CD4-positive, alpha-beta T cell treated with Interleukin-6 for 4 hours (primary cell): ENCODE data around the gene GZMA.
"Not testable (repeated sequence)": the region's sequence is repeated elsewhere in the genome, so short reads cannot be mapped to it uniquely, and the experiment has no call there.

ENCODE experiments used
- DNase-seq: peaks from one replicate; pipeline ENCODE4 v3.0.0-alpha.2; 2020; ENCODE audit warnings: mixed read lengths

GZMA gene

GRCh38 chr5:55102348-55102747 lies at the start of gene GZMA:
Gene GZMA, plus strand, starts transcription at chr5:55102646. Its CDS starts 37 bp downstream, at chr5:55102683.
- DNase-seq = peak; percentile 59

DNA sequence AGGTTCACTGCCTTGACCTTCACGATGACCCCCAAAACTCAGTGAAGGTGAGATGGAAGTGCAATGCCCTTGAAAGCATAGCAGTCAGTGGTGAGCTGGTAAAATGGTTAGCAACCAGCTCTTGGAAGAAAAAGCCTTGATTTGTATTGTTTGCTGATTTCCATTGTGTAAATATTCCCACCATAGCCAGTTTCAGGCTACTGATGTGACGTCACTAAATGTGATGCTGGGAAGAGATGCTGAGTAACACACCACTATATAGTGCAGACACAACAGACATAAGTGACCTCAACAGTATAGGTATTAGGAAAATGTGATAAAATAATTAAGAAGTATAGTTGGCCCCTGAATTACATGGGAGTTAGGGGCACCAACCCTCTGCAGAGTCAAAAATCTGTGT lies 47.3 kb upstream of the GZMA start:
- no peak for DNase-seq

DNA sequence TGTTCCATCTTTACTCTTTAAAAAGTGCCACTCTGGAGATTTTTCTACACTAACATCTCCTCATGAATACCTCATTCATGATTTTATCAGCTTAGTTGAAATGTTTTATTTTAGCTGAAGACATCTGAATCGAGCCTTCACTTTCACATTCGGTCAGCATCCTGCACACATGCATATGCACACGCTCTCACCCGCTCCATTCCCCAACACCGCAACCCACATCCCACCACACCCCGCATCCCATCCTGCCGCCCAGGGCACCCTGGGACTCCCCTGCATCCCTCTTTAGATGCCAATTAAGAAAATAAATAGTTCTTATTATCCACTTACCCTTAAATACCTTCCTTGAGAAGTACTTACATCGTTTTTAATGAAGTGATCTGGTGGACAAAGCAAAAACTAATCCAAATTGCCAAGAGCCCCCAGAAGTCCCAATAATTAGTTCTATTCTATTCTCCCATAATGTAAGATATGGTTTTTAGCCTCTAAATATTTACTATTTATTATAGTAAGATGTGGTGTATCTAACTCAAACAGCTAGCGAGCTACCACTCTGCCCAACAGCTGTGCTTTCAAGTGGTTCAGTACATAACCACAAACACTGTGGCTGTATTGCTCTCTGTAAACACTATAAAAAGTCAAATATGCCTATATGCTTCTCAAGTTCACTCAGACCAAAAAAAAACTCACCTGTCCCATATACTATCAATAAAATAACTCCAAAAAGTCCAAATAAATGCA lies 40.2 kb upstream of the GZMA start:
- DNase-seq = peak; percentile 61

DNA sequence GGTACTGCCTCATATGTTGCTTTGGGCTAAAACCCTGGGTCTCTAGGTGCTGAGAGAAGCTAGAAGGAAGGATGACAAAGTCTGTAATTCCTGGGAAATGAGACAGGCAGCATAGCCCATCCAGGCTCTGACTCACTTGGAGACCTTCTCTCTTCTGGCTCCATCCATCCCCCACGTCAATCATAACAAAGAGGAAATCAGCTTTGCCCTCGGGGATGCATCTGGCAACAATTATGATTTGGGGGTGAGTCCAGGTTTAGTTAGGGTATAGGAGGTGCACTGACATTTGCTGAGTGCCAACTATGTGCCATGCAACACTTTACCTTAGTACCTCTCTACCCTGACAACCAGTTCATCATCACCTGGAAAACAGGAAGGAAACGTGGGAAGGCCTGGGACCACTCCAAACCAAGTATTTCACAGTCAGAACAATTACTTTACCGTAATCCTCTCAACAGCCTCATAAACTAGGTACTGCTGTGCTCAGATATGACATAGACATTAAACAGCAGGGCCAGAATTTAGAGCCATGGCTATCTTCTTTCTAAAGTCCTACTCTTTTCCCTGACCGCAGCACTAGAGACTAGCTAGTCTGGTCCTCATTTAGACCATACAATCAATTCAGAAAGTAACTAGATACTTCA lies 39.1 kb upstream of the GZMA start:
- no peak for DNase-seq

DNA sequence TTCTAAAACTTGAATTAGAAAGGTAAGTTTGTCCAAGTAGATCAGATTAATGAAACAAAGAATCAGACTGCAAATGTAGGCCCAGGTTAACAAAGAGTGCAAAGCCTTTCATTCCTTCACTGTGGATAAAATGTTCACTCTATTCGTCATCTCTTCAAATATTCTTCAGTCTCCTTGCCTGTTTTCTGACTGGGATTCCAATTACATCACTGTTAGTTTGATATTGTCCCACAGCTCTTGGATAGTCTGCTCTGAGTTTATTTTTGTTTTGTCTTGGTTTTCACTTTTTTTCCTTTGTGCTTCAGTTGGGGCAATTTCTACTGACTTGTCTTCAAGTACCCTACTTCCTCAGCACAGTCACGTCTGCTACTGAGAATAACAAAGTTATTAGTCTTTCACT lies 38.5 kb upstream of the GZMA start:
- no peak for DNase-seq

GRCh38 chr5:55064523-55064922 lies 37.9 kb upstream of the GZMA start:
- DNase-seq = no peak

DNA sequence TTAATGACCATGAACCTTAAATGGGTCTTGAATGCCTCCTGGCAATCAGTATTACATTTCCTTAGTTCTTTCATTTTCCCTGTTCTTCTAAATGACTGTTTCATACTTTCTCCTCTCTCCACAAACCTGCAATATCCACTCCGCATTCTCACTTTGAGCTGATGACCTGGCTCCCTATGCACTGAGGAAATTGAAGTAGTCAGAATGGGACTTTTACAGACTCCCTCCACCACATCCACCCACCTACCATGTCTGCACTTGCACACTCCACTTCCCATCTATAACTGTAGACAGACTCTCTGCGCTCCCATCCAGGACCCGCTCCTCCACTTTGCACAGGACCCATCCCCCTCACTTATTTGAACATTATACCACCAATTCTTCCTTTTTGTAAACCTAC lies 36.2 kb upstream of the GZMA start:
- no peak for DNase-seq

DNA sequence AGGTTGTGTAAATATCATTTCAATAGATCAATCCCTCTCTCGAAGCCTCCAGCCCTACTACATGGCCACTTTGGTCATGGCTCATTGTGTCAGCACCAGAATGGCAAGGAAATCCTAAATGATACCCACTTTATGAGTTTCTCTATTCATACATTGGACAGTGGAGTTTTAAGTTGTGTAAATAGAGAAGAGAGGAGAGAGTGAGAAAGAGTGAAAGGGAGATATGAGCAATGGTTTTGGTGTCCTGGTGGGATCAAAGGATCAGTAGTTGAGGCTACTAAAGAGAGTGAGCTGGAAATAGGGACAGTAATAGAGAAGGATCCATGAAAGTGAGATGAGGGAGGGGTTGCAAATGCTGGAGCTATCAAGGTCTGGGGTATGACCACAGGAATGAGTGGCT lies 31.5 kb upstream of the GZMA start:
- DNase-seq = no peak

- no peak for DNase-seq
Measured at GRCh38 chr5:55071413-55071812, 31.0 kb upstream of the GZMA start.

DNA sequence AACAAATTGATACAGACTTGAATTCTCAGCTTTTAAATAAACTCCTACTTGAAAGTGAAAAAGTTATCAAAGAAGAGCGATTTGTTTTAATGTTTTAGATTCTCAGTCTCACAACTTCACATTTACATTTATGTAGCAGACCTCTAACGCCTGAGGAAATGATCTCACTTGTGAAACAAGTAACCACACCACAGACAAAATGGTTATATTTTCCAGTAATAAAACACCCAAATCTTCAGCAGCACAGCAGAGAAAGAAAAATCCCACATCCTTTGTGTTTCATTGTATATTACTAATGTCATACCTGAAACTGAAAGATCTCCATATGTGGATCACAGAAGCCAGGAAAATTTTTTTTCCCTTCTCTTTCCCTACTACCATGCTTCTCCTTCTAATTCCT lies 29.8 kb upstream of the GZMA start:
- DNase-seq = no peak

GRCh38 chr5:55073211-55073610 lies 29.2 kb upstream of the GZMA start:
- DNase-seq = no peak

GRCh38 chr5:55081541-55081940 lies 20.9 kb upstream of the GZMA start:
- DNase-seq = no peak

- DNase-seq = not testable (repeated sequence)
Measured at GRCh38 chr5:55089301-55089700, 13.1 kb upstream of the GZMA start.

- DNase-seq = not testable (repeated sequence)
Measured at GRCh38 chr5:55091011-55091410, 11.4 kb upstream of the GZMA start.

DNA sequence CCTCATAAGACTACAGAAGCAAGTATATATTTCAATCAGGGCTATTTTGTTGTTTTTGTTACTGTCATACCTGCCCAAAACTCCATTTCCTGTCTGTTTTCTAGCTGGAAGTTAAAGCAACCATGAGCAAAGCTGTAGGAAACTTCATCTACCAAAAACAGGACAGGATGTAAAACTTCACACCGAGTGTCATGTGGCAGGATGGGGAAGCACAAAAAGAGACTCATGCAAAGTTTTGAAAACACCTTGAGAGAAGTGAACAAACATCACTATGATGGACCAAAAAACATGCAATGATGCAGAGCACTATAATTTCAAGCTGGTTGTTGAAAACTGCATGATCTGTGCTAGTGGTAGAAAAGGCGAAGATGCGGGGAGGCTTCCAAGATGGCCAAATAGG lies 6.3 kb upstream of the GZMA start:
- DNase-seq = peak; percentile 27

- peak; percentile 69 for DNase-seq
Measured at GRCh38 chr5:55096861-55097260, 5.6 kb upstream of the GZMA start.

DNA sequence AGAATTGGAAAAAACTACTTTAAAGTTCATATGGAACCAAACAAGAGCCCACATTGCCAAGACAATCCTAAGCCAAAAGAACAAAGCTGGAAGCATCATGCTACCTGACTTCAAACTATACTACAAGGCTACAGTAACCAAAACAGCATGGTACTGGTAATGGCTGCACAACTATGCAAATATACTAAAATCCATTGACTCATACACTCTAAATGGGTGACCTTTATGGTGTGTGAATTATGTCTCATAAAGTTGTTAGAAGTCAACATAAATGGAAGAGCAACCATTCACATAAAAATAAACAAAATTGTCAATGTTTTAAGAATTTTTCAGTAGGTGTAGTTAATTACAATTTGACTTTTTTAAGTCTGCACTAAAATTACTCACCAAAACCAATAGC lies 1.3 kb upstream of the GZMA start:
- not testable (repeated sequence) for DNase-seq

GRCh38 chr5:55101556-55102276 lies 730 bp upstream of the GZMA start:
- DNase-seq = peak; percentile 21

GRCh38 chr5:55104036-55104772 lies 1.8 kb downstream of the GZMA start:
- peak; percentile 17 for DNase-seq

DNA sequence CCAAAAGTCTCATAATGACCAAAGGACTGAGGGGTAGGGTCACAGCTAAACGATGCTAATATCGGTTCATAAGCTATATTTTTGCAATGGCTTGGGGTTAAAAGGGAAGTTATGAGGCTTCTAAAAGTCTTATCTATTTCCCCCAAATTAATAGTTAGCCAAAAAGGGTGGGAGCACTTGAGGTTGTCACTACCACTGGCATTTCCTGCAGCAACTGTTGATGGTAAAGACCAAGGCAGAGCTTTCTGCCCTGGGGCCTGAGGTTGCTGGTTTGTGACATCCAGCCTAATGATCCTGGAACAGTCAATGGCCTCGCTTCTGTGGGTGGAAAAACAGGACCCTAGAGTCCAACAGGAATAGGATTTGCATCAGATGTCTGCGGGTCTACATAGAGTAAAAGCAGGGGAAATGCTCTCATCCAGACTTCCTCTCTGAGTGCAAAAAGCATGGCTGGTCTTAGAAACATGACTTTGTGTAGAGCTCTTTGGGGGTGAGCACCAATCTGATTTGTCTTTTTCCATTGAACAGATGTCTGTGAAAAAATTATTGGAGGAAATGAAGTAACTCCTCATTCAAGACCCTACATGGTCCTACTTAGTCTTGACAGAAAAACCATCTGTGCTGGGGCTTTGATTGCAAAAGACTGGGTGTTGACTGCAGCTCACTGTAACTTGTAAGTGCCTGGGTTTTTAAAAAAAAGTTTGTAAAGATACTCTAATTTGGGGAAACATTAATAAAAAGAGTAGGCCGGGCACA lies 2.7 kb downstream of the GZMA start:
- no peak for DNase-seq

GRCh38 chr5:55105976-55106375 lies 3.5 kb downstream of the GZMA start:
- not testable (repeated sequence) for DNase-seq

GRCh38 chr5:55108661-55109060 lies 6.2 kb downstream of the GZMA start:
- no peak for DNase-seq
